ENCODE measurements around the gene TAX1BP3. TPM values are rescaled to one million over a fixed set of nuclear protein-coding genes. Genes with fewer than 3 reads are reported as not detected.

TAX1BP3 gene
- total RNA-seq, 1 experiment from 2014 or later, result 76.3 TPM

- Mint-ChIP-seq H3K9me3 (no peaks in the 10 kb centered on the region), H3K36me3 (ENCODE audit: insufficient read depth in 1 of 3, low read depth in 3 of 3) (no peaks in the 10 kb centered on the region; a peak in 1 of 7 replicates), H3K4me3 (no peak overlapping the region), H3K27ac (no peak overlapping the region), H3K4me1 (peaks cover 11 to 19% of the 10 kb centered on the region in 2 experiments), H3K27me3 (ENCODE audit: low read depth) (peaks cover 4% of the 10 kb centered on the region; the same call in 1 of the 2 replicates)
- no peaks in the 10 kb centered on the region for H3K79me1 ChIP-seq (ENCODE audit: insufficient read depth, low read depth, low read length, poor library complexity, severe bottlenecking)
- no peak overlapping the region for H4K8ac ChIP-seq (replicated peaks; ENCODE audit: insufficient read length, low read depth, low read length)
- no peak overlapping the region for H2BK20ac ChIP-seq (ENCODE audit: low read depth, low read length, poor library complexity, severe bottlenecking)
- H3K23me2 ChIP-seq (ENCODE audit: insufficient read length, low read depth, low read length, poor library complexity, severe bottlenecking), result no peaks in the 10 kb centered on the region
- no peaks in the 10 kb centered on the region for H3K79me2 ChIP-seq (ENCODE audit: insufficient read depth, low read length)
- H2BK5ac ChIP-seq (ENCODE audit: insufficient read length, low read length), result no peak overlapping the region
- no peak overlapping the region for H4K91ac ChIP-seq (ENCODE audit: insufficient read length, low read depth, low read length)
- no peaks in the 10 kb centered on the region for H3K9me3 ChIP-seq (ENCODE audit: control insufficient read depth, low read depth, low read length)
- no peak for TF ChIP-seq CTCF (conservative IDR thresholded peaks at IDR 0.05)
- H4K20me1 ChIP-seq (ENCODE audit: control insufficient read depth, insufficient read depth, insufficient read length), result no peaks in the 10 kb centered on the region
- no peak overlapping the region for H3K56ac ChIP-seq (ENCODE audit: insufficient read length, low read depth, low read length)
- H4K5ac ChIP-seq (ENCODE audit: insufficient read length, low read depth, low read length), result no peak overlapping the region
- no peak overlapping the region for H3K23ac ChIP-seq (ENCODE audit: insufficient read length, low read depth, low read length)
- no peaks in the 10 kb centered on the region for H3K4me1 ChIP-seq (ENCODE audit: insufficient read depth, low read length)
- no peak overlapping the region for H2BK15ac ChIP-seq (ENCODE audit: low read depth, low read length)
- H3K18ac ChIP-seq (ENCODE audit: insufficient read length, low read depth, low read length), result no peak overlapping the region
- no peak overlapping the region for H3K27ac ChIP-seq (ENCODE audit: insufficient read length, low read depth, low read length)
- no CpG with 5 or more reads among the region's 27 CpGs for WGBS (ENCODE audit: extremely low coverage, insufficient read length, low lambda C conversion rate)
- H2BK120ac ChIP-seq (ENCODE audit: low read depth, low read length, poor library complexity, severe bottlenecking), result no peak overlapping the region
- no peak overlapping the region for H2AFZ ChIP-seq (ENCODE audit: low read length)
- H3K9ac ChIP-seq (ENCODE audit: extremely low read depth, insufficient read length, low read length), result no peak overlapping the region
- DNase-seq, result no peak
- H3K4ac ChIP-seq (ENCODE audit: low read depth, low read length), result no peak overlapping the region
- no peaks in the 10 kb centered on the region for H3K27me3 ChIP-seq (ENCODE audit: insufficient read depth, low read length)
- no peak overlapping the region for H3K4me2 ChIP-seq (ENCODE audit: insufficient read depth, insufficient read length, low read length)
- H2BK12ac ChIP-seq (ENCODE audit: insufficient read length, low read depth, low read length), result no peak overlapping the region
- H2AK5ac ChIP-seq (ENCODE audit: insufficient read length, low read length), result no peak overlapping the region
- H3T11ph ChIP-seq (ENCODE audit: low read length), result no peak overlapping the region
- no peak overlapping the region; the same call in 1 of the 2 replicates for H3K14ac ChIP-seq (ENCODE audit: insufficient read depth, low read length)
Observed at GRCh38 chr17:3678821-3679530, 10.6 kb upstream of the TAX1BP3 start.
